ENCODE results near the gene SLC26A8.
"Not testable (repeated sequence)": the region's sequence is repeated elsewhere in the genome, so short reads cannot be mapped to it uniquely, and the experiment has no call there.

The SLC26A8 gene

DNA sequence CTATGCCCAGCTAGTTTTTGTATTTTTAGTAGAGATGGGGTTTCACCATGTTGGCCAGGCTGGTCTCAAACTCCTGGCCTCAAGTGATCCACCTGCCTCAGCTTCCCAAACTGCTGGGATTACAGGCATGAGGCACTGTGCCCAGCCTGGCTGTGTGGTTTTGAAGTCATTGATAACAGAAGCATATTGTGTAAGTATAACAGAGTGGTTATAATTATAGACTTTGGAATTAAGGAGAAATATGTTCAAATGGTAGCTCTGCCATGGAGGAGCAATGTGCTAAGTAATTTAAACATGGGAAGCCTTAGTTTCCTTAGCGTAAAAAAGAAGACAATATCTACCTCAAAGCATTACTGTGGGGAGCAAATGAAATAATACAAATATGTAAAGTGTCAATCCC is 44.3 kb downstream of the SLC26A8 start:
- not testable (repeated sequence) for H3K23ac ChIP-seq (ENCODE audit: low read length); H4K91ac ChIP-seq (ENCODE audit: low read depth, low read length); DNase-seq; H3K79me2 ChIP-seq (ENCODE audit: control insufficient read depth, insufficient read depth, low read length, poor library complexity); H3K18ac ChIP-seq (ENCODE audit: low read length); H3K4me3 ChIP-seq (ENCODE audit: low read depth, low read length); H2AK5ac ChIP-seq (ENCODE audit: low read length); H4K12ac ChIP-seq (ENCODE audit: low read depth, low read length); H3K4me1 ChIP-seq (ENCODE audit: control insufficient read depth in 1 of 2, insufficient read depth in 2 of 2, low read length in 2 of 2); H3K4ac ChIP-seq (ENCODE audit: low read depth, low read length); H3K9ac ChIP-seq (ENCODE audit: low read length); H3K79me1 ChIP-seq (ENCODE audit: low read length); H3K27me3 ChIP-seq (ENCODE audit: insufficient read depth, low read length); H2BK120ac ChIP-seq (ENCODE audit: insufficient read depth, low read length, poor library complexity); H3K9me3 ChIP-seq (ENCODE audit: insufficient read depth, low read depth, low read length); H2BK12ac ChIP-seq (ENCODE audit: low read length); H2AFZ ChIP-seq (ENCODE audit: insufficient read depth, low read length, poor library complexity); H3K36me3 ChIP-seq (ENCODE audit: control insufficient read depth in 1 of 2, insufficient read depth in 2 of 2, low read length in 2 of 2); H3K4me2 ChIP-seq (ENCODE audit: low read length); H3K27ac ChIP-seq (ENCODE audit: low read depth, low read length); H4K8ac ChIP-seq (ENCODE audit: low read depth, low read length); H3K14ac ChIP-seq (ENCODE audit: low read length); H2BK5ac ChIP-seq (ENCODE audit: low read depth, low read length, poor library complexity)
- WGBS (ENCODE audit: extremely low coverage, insufficient coverage, insufficient read length) = no CpG with 5 or more reads among the region's 1 CpG

DNA sequence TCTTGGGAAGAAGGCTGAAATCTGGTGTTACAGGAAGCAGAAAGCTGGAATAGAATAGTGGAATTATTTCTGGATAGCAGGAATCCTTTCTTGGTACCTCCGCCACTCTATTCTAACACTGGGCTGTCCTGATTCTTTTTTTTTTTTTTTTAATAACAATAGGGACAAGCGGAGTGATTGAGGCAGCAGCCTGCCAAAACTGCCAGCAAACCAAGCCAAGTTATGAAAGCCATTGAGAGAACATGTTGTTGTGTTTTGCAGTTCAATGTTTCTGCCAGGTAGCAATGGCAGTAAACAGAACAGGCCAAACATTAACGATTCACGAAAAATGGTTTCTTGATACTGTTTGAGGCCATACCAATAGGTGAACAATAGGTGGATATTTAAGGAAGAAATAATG is 47.1 kb downstream of the SLC26A8 start:
- H3K4me3 ChIP-seq (ENCODE audit: low read depth, low read length) = no peak overlapping the region
- no CpG with 5 or more reads among the region's 4 CpGs for WGBS (ENCODE audit: extremely low coverage, insufficient coverage, insufficient read length)
- H3K27me3 ChIP-seq (ENCODE audit: insufficient read depth, low read length) = no peaks in the 10 kb centered on the region

DNA sequence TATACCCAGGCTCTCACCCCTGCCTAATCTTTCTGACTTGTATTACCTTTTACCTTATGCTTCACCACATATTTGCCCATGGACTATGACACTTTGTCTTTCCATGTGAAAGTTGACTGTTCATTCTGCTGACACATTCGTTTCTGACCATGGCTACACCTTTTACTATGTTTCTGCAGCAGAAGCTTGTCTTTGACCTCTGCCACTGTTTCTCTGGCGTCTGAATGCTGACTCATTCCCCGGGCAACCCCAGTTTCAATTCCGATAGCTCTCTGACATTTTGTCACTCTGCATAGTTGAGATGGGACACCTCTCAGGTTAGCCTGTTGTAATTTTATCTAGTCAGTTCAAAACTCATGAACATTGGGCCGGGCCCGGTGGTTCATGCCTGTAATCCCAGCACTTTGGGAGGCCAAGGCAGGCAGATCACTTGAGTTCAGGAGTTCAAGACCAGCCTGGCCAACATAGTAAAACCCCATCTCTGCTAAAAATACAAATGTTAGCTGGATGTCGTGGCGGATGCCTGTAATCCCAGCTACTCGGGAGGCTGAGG is 50.7 kb downstream of the SLC26A8 start:
- Histone ChIP-seq H3K27me3 (ENCODE audit: insufficient read depth, low read length) (no peaks in the 10 kb centered on the region), H2BK5ac (ENCODE audit: low read depth, low read length, poor library complexity) (no peak overlapping the region), H4K12ac (ENCODE audit: low read depth, low read length) (no peak overlapping the region), H3K79me1 (ENCODE audit: low read length) (peaks cover 2% of the 10 kb centered on the region), H4K91ac (ENCODE audit: low read depth, low read length) (no peak overlapping the region), H2BK120ac (ENCODE audit: insufficient read depth, low read length, poor library complexity) (no peak overlapping the region), H3K36me3 (ENCODE audit: control insufficient read depth in 1 of 2, insufficient read depth in 2 of 2, low read length in 2 of 2) (no peaks in the 10 kb centered on the region), H2AFZ (ENCODE audit: insufficient read depth, low read length, poor library complexity) (no peak overlapping the region), H4K8ac (ENCODE audit: low read depth, low read length) (no peak overlapping the region), H2AK5ac (ENCODE audit: low read length) (no peak overlapping the region), H3K4me3 (ENCODE audit: low read depth, low read length) (no peak overlapping the region), H3K4ac (ENCODE audit: low read depth, low read length) (no peak overlapping the region), H3K27ac (ENCODE audit: low read depth, low read length) (no peak overlapping the region), H3K79me2 (ENCODE audit: control insufficient read depth, insufficient read depth, low read length, poor library complexity) (no peaks in the 10 kb centered on the region), H3K9ac (ENCODE audit: low read length) (no peak overlapping the region), H3K9me3 (ENCODE audit: insufficient read depth, low read depth, low read length) (peaks cover 2% of the 10 kb centered on the region), H3K4me2 (ENCODE audit: low read length) (no peak overlapping the region), H3K4me1 (ENCODE audit: control insufficient read depth in 1 of 2, insufficient read depth in 2 of 2, low read length in 2 of 2) (peaks cover 2 to 6% of the 10 kb centered on the region in 2 experiments), H3K14ac (ENCODE audit: low read length) (no peak overlapping the region), H3K18ac (ENCODE audit: low read length) (no peak overlapping the region), H3K23ac (ENCODE audit: low read length) (no peak overlapping the region), H2BK12ac (ENCODE audit: low read length) (no peak overlapping the region)
- WGBS (ENCODE audit: extremely low coverage, insufficient coverage, insufficient read length) = no CpG with 5 or more reads among the region's 9 CpGs
- peak; percentile 78 to 87 for DNase-seq

More for the DNA sequence above, 47.1 kb downstream of the SLC26A8 start:
- Histone ChIP-seq H3K79me2 (ENCODE audit: control insufficient read depth, insufficient read depth, low read length, poor library complexity) (no peaks in the 10 kb centered on the region), H3K27ac (ENCODE audit: low read depth, low read length) (no peak overlapping the region), H3K9ac (ENCODE audit: low read length) (no peak overlapping the region), H3K14ac (ENCODE audit: low read length) (no peak overlapping the region), H3K36me3 (ENCODE audit: control insufficient read depth in 1 of 2, insufficient read depth in 2 of 2, low read length in 2 of 2) (no peaks in the 10 kb centered on the region), H2BK12ac (ENCODE audit: low read length) (no peak overlapping the region), H2BK120ac (ENCODE audit: insufficient read depth, low read length, poor library complexity) (no peak overlapping the region), H4K8ac (ENCODE audit: low read depth, low read length) (no peak overlapping the region), H3K4me2 (ENCODE audit: low read length) (no peak overlapping the region), H3K4me1 (ENCODE audit: control insufficient read depth in 1 of 2, insufficient read depth in 2 of 2, low read length in 2 of 2) (peaks cover 2 to 6% of the 10 kb centered on the region in 2 experiments), H3K4ac (ENCODE audit: low read depth, low read length) (no peak overlapping the region), H2AK5ac (ENCODE audit: low read length) (no peak overlapping the region), H3K23ac (ENCODE audit: low read length) (no peak overlapping the region), H3K18ac (ENCODE audit: low read length) (no peak overlapping the region), H3K9me3 (ENCODE audit: insufficient read depth, low read depth, low read length) (no peaks in the 10 kb centered on the region), H2AFZ (ENCODE audit: insufficient read depth, low read length, poor library complexity) (no peak overlapping the region), H4K91ac (ENCODE audit: low read depth, low read length) (no peak overlapping the region), H2BK5ac (ENCODE audit: low read depth, low read length, poor library complexity) (no peak overlapping the region), H4K12ac (ENCODE audit: low read depth, low read length) (no peak overlapping the region), H3K79me1 (ENCODE audit: low read length) (peaks cover 2% of the 10 kb centered on the region)
- DNase-seq = no peak

DNA sequence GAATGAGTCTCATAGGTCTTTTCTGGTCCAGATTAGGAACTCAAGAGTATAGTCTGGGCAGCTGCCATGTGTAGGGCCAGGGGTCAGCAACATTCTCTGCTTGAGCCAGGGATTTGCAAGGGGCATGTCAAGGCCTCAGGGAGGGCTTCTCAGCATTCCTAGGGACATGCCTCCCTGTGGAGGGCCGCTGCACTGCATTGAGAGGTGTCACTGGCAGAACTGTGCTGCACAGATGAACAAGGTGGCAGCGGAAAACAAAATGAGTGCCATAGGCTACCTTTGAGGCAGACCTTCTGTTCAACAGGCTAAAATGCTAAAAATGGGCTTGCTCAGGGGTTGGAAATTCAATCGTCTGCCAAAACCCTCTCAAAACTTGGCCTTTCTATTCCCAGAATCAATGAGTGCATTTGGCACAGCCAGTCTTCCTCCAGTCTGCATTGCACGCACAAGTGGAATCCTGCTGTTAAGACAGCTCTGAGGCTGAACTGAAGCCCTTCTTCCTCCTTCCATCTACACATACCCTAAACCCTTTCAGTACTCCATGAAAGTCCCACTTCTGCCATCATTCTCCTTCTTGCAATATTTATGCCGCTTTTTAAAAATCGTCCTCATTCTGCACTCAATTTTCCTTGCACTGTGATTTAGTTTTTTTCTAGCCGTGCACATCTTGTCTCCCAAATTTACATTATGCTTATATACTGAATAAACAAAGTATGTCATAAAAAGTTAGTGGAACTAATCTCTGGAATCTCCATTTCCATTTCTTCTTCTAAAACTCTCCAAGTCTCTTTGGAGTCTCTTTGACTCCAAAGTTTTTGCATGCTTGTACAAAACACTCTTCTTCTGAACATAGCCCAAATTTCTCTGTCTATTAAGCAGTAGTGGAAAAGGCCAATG is 51.7 kb downstream of the SLC26A8 start:
- Histone ChIP-seq H3K36me3 (ENCODE audit: control insufficient read depth in 1 of 2, insufficient read depth in 2 of 2, low read length in 2 of 2) (no peaks in the 10 kb centered on the region), H3K18ac (ENCODE audit: low read length) (no peak overlapping the region), H3K4ac (ENCODE audit: low read depth, low read length) (no peak overlapping the region), H3K14ac (ENCODE audit: low read length) (no peak overlapping the region), H3K79me2 (ENCODE audit: control insufficient read depth, insufficient read depth, low read length, poor library complexity) (no peaks in the 10 kb centered on the region), H2BK120ac (ENCODE audit: insufficient read depth, low read length, poor library complexity) (no peak overlapping the region), H3K9me3 (ENCODE audit: insufficient read depth, low read depth, low read length) (peaks cover 2% of the 10 kb centered on the region), H3K4me1 (ENCODE audit: control insufficient read depth in 1 of 2, insufficient read depth in 2 of 2, low read length in 2 of 2) (peaks cover 2 to 6% of the 10 kb centered on the region in 2 experiments), H4K12ac (ENCODE audit: low read depth, low read length) (no peak overlapping the region), H3K23ac (ENCODE audit: low read length) (no peak overlapping the region), H4K8ac (ENCODE audit: low read depth, low read length) (no peak overlapping the region), H4K91ac (ENCODE audit: low read depth, low read length) (no peak overlapping the region), H3K27me3 (ENCODE audit: insufficient read depth, low read length) (no peaks in the 10 kb centered on the region), H2AFZ (ENCODE audit: insufficient read depth, low read length, poor library complexity) (no peak overlapping the region), H3K79me1 (ENCODE audit: low read length) (peaks cover 2% of the 10 kb centered on the region), H2BK12ac (ENCODE audit: low read length) (no peak overlapping the region), H3K27ac (ENCODE audit: low read depth, low read length) (no peak overlapping the region), H3K4me2 (ENCODE audit: low read length) (no peak overlapping the region), H3K9ac (ENCODE audit: low read length) (no peak overlapping the region), H2AK5ac (ENCODE audit: low read length) (no peak overlapping the region), H2BK5ac (ENCODE audit: low read depth, low read length, poor library complexity) (no peak overlapping the region), H3K4me3 (ENCODE audit: low read depth, low read length) (no peak overlapping the region)
- no CpG with 5 or more reads among the region's 7 CpGs for WGBS (ENCODE audit: extremely low coverage, insufficient coverage, insufficient read length)
- peak in 1 of 2 donors; percentile 13 for DNase-seq

All from trophoblast cell (in vitro differentiated cells and primary cell).